GM18867 (cell line): Measurements from ENCODE around the gene PRRC2B.
"Not testable (repeated sequence)": the region's sequence is repeated elsewhere in the genome, so short reads cannot be mapped to it uniquely, and the experiment has no call there.

Experiments used
- ATAC-seq: cut with Tn5 transposase; IDR thresholded peaks from one replicate; pipeline ENCODE4 v1.9.1; 2021; ENCODE audit warnings: mild to moderate bottlenecking, moderate library complexity; ENCODE audit not compliant: unreplicated experiment

The PRRC2B gene

DNA sequence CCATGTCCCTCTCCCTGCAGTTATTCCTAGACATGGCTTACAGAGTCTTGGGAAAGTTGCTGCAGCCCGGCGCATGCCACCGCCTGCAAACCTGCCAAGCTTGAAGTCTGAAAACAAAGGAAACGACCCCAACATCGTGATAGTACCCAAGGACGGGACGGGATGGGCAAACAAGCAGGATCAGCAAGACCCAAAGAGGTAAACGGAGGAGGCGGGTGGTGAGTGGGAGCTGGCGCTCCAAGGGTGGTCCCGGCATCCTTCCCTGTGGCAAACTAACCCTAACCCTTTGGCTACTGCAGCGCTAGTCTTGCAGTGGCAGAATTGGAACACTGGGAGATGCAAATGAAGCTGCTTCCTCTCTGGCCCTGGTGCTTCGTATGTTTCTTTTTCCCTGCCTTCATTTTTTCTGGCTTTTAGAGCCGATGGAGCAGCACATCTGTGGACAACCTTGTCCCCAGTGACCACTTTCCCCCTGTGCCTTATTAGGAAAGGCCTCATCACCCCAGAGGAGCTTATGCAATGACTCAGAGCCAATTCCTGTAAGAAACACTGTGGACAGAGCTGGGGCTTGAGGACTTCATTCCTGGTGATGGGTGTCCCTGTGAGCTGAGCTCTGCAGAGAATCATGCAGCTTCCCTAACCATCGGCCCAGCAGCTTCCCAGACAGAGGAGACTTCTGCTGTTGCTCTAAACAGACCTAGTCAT lies 38.9 kb downstream of the PRRC2B start:
- no peak for ATAC-seq

DNA sequence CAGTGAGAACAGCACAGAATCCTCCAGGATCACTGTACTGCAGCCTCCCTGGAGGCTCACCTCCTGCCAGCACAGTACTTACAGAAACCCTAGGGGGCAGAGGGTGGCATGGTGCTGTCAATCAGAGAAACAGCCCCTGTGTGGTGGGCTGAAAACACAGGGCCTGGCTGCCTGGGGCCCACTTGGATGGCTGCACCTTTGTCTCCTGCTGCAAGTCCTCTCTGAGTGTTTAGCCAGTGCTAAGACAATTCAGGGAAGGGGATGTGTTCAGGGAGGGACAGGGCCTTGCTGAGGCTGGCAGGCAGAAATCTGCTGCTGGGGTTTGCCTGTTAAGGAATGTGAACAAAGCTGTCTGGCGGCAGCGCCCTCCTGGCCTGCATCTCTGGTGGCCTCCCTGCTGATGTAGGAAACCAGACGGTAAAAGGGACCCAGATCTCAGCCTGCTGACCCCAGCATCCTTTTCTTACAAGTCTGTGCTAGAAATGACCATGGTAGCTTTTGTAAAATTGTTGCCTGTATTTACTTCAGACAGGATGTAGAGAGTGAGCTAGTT lies 39.5 kb downstream of the PRRC2B start:
- ATAC-seq, result no peak

GRCh38 chr9:131434673-131435072 lies 40.8 kb downstream of the PRRC2B start:
- no peak for ATAC-seq

DNA sequence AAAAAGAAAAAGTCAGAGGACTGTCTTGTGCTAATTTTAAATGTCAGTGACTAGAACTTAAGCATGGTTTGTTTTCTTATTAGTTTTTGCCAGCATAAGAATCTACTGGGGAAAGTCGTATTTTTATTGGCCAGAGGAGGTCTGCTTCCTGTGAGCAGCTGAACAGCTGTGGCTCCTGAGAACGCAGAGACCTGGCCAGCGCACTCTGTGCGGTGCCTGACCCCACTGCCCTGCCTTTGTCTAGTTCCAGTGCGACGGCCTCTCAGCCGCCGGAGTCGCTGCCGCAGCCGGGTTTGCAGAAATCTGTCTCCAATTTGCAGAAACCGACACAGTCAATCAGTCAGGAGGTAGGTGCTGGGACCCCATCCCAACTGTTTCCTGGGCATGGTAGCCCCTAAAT lies 42.5 kb downstream of the PRRC2B start:
- ATAC-seq, result no peak

- ATAC-seq, result no peak
These were observed 43.0 kb downstream of the PRRC2B start for GRCh38 chr9:131436865-131437271.

GRCh38 chr9:131438190-131438589 lies 44.3 kb downstream of the PRRC2B start:
- no peak for ATAC-seq

DNA sequence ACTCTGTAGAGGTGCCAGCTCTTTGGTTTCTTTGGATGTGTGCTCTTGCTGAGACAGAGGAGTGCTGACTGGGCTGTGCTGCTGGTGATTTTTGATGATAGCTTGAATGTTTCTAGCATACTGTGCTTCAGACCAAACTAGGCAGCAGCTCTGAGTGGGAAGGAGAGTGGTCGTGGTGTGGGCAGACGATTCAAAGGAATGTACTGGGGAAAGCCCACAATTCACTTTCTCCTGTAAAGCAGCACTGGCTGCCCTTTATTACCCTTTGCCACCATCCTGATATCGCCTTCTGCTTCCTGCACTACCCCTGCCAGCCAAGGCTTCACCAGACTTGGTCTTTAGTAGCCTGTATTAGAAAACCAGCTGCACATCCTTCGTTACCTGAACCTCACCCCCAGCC lies 45.3 kb downstream of the PRRC2B start:
- ATAC-seq, result no peak

DNA sequence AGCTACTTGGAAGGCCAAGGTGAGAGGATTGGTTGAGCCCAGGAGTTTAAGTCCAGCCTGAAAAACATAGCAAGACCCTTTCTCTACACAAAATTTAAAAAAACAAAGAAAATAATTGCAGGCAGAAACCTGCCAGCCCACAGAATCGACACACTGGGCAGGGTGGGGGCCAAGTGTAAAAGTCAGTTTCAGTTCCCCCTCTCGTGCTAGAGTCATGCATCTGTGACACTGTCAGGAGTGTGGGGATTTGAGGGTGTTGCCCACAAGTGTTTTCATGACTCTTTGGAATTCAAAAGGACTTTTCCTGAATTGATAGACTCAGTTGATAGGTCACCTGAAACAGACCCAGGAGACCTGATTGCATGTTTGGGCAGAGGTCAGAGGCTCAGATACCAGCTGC lies 47.6 kb downstream of the PRRC2B start:
- ATAC-seq, result no peak

DNA sequence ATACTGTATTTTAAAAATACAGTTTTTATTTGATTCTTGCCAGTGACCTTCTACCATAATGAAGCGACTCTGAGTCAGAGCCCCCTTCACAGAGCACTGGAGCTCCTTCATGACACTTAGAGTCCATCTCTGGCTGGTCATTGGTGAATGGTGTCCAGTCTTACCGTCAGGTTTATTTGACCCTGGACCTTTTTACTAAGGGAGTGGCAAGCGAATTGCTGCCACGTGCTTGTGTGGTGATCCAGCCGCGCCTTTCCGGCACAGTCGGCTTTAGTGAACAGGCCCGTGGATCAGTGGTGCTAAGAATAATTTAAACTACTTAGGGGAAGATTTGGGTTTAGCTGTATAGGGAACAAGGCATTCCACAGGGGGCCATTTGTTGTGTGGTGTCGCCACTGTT lies 48.5 kb downstream of the PRRC2B start:
- ATAC-seq, result no peak

GRCh38 chr9:131443648-131444047 lies 49.8 kb downstream of the PRRC2B start:
- ATAC-seq, result no peak

DNA sequence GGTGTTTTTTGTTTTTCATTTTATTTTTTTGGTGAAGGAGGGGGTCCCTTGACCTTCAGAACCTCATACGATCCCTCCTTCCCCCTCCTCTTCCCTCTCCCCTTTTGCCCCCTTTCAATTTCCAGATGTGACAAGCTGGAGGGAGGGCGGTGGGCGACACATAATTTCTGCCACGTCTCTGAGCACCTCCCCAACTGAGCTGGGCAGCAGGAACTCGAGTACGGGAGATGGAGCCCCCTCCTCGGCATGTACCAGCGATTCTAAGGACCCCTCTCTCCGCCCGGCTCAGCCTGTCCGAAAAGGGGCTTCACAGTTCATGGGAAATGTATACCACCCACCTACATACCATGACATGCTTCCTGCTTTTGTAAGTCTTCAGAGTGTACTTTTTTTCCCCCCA lies 52.4 kb downstream of the PRRC2B start:
- ATAC-seq, result no peak

- no peak for ATAC-seq
These were observed 53.3 kb downstream of the PRRC2B start for GRCh38 chr9:131447148-131447547.

- no peak for ATAC-seq
These were observed 53.7 kb downstream of the PRRC2B start for GRCh38 chr9:131447600-131447999.

DNA sequence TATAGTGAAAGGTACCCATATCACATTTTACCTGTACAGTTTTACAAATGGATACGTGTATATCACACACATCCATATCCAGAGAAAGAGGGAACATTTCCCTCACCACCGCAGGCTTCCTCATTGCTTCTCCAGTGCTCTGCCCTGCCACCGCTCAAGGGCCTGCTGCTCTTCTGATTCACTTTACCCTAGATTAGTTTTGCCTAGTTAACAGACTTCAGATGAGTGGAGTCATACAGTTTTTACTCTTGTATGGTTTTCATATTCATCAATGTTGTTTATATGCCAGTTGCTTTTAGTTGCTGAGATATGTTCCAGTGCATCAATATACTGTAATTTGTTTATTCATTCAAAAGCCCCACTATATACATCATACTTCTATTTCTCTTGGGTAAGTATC lies 54.9 kb downstream of the PRRC2B start:
- no peak for ATAC-seq

- ATAC-seq, result no peak
These were observed 55.4 kb downstream of the PRRC2B start for GRCh38 chr9:131449276-131449675.

DNA sequence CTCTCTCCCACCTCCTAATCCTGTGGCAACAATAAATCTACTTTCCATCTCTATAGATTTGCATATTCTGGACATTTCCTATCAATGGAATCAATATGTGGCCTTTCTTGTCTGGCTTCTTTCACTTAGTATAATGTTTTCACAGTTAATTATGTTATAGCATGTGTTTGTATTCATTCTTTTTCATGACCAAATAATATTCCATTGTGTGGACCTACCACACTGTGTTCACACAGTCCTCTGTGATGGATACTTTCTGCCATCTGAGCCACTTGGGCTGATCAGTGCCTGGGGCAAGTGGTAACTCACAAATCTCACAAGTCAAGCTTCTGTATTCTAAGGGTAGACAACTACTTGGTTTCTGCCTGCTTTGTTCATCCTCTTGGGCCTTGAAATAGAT lies 60.1 kb downstream of the PRRC2B start:
- ATAC-seq, result no peak

DNA sequence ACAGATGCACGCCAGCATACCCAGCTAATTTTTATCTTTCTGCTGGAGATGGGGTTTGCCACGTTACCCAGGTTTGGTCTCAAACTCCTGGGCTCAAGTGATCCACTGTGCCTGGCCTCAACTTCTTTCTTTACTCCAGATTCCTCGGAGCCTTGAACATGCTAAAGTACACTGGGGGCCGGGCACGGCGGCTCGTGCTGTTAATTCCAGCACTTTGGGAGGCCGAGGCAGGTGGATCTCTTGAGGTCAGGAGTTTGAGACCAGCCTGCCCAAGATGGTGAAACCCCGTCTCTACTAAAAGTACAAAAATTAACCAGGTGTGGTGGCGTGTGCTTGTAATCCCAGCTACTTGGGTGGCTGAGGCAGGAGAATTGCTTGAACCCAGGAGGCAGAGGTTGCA lies 61.8 kb downstream of the PRRC2B start:
- ATAC-seq, result not testable (repeated sequence)

GRCh38 chr9:131457746-131458145 lies 63.9 kb downstream of the PRRC2B start:
- no peak for ATAC-seq

GRCh38 chr9:131459056-131459455 lies 65.2 kb downstream of the PRRC2B start:
- ATAC-seq, result no peak

DNA sequence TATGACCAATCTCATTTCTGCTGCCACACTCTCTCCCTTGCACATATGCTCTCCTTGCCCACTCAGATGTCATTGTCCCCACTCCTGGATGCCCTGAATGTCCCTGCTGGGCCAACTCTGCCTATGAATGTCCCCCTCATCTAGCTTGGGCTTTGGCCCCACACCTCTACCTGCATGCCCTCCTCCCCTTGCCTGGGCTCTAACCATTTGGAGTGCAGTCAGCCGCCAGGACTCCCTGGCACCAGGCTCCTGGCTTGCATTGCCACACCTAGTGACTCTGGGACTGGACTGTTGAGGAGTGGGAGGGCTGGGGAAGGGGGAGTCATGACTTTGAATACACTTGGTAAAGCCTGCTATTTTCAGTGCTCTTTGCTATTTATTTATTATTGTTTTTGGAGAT lies 67.3 kb downstream of the PRRC2B start:
- no peak for ATAC-seq

DNA sequence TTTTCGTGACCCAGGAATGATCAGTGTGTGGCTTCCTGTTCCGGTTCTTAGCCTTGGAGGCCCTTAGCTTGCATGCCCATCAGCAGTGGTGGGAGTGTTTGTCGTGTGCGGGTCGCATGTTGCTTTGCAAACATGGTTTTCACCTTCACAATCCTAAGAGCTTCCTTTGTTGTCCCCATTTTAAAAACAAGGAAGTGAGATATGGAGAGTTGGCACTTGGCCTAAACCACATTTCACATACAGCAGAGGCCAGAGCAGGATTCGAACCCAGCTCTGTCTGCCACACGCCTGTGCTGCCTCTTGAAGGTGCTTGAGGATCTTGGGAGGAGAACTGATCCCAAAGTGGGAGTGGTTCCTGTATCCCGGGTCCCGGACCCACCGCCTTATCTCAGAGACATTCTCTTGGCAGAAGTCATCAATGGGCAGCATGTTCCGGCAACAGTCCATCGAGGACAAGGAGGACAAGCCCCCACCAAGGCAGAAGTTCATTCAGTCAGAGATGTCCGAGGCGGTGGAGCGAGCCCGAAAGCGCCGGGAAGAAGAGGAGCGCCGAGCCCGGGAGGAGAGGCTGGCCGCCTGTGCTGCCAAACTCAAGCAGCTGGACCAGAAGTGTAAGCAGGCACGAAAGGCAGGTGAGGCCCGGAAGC lies 70.6 kb downstream of the PRRC2B start:
- no peak for ATAC-seq

DNA sequence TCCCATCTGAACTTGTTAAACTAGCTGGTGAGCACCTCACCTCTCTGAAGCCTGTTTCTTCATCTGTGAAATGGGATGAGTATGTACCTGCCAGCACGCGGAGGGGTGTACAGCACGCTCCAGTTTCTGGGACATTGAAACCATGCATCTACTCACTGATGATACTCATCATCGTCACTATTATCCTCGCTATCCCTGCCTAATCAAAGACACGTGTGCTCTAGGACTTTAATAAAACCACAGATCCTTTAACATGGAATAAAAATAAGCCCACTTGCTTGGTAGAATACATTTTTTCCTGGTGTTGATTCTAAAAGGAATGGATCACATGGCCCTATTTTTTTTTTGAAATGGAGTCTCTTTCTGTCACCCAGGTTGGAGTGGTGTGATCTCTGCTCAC lies 71.5 kb downstream of the PRRC2B start:
- no peak for ATAC-seq
